GM10266 (cell line): ENCODE results near the gene EMC1.
"Not testable (repeated sequence)": the region's sequence is repeated elsewhere in the genome, so short reads cannot be mapped to it uniquely, and the experiment has no call there.

Experiments used
- DNase-seq: peaks from one replicate; pipeline ENCODE4 v3.0.0; 2012; ENCODE audit errors: extremely low spot score
- CTCF ChIP-seq: IDR thresholded peaks from 2 replicates; pipeline ENCODE4 v1.5.1; 2012; ENCODE audit warnings: mild to moderate bottlenecking, low read depth; ENCODE audit not compliant: control insufficient read depth, insufficient read depth; ENCODE audit errors: missing control alignments

Gene EMC1

GRCh38 chr1:19284881-19285280, 33.6 kb upstream of the EMC1 start:
- no peak for DNase-seq
- TF ChIP-seq CTCF, result no peak

GRCh38 chr1:19283891-19284290, 32.6 kb upstream of the EMC1 start:
- no peak for TF ChIP-seq CTCF

GRCh38 chr1:19274636-19275035, 23.3 kb upstream of the EMC1 start:
- no peak for DNase-seq
- TF ChIP-seq CTCF, result no peak

More at GRCh38 chr1:19283891-19284290, 32.6 kb upstream of the EMC1 start:
- no peak for DNase-seq

- not testable (repeated sequence) for DNase-seq
These were observed 22.7 kb upstream of the EMC1 start for GRCh38 chr1:19273844-19274531.

- no peak for DNase-seq
- no peak for TF ChIP-seq CTCF
These were observed 22.0 kb upstream of the EMC1 start for GRCh38 chr1:19273106-19273843.

- DNase-seq, result no peak
- TF ChIP-seq CTCF, result no peak
These were observed 20.7 kb upstream of the EMC1 start for GRCh38 chr1:19272064-19272463.

GRCh38 chr1:19270343-19270730, 19.0 kb upstream of the EMC1 start:
- DNase-seq, result not testable (repeated sequence)

GRCh38 chr1:19269427-19270342, 18.4 kb upstream of the EMC1 start:
- DNase-seq, result not testable (repeated sequence)
